ENCODE results near the gene DSCAM. TPM values are rescaled to one million over a fixed set of nuclear protein-coding genes. Genes with fewer than 3 reads are reported as not detected.

DSCAM gene
- total and polyA plus RNA-seq, 2 experiments from 2014 or later = 0.23 to 0.42 TPM

- Histone ChIP-seq H3K36me3 (no peaks in the 10 kb centered on the region), H3K27ac (no peak overlapping the region), H3K4me1 (ENCODE audit: low read depth) (no peaks in the 10 kb centered on the region), H3K27me3 (no peaks in the 10 kb centered on the region), H3K9me3 (ENCODE audit: low read depth) (no peaks in the 10 kb centered on the region), H3K4me3 (no peak overlapping the region)
- no peak for TF ChIP-seq CTCF (IDR thresholded peaks at IDR 0.05; ENCODE audit: low read depth, low read length)
- DNase-seq (ENCODE audit: low read depth in 1 of 2, low spot score in 1 of 2) = no peak
Observed at GRCh38 chr21:40052276-40052675, 794.7 kb downstream of the DSCAM start.

- no peaks in the 10 kb centered on the region for H3K9me3 ChIP-seq (ENCODE audit: low read depth)
- no peaks in the 10 kb centered on the region for H3K27me3 ChIP-seq
- no peaks in the 10 kb centered on the region for H3K36me3 ChIP-seq
- no peak overlapping the region for H3K27ac ChIP-seq
- no peak for TF ChIP-seq CTCF (IDR thresholded peaks at IDR 0.05; ENCODE audit: low read depth, low read length)
- no peak for DNase-seq (ENCODE audit: low read depth in 1 of 2, low spot score in 1 of 2)
- H3K4me3 ChIP-seq = no peak overlapping the region
- H3K4me1 ChIP-seq (ENCODE audit: low read depth) = no peaks in the 10 kb centered on the region
Observed at GRCh38 chr21:40051801-40052200, 795.2 kb downstream of the DSCAM start.

GRCh38 chr21:40049931-40050290 lies 797.0 kb downstream of the DSCAM start:
- Histone ChIP-seq H3K4me1 (ENCODE audit: low read depth) (no peaks in the 10 kb centered on the region), H3K27me3 (no peaks in the 10 kb centered on the region), H3K27ac (no peak overlapping the region), H3K4me3 (no peak overlapping the region), H3K9me3 (ENCODE audit: low read depth) (no peaks in the 10 kb centered on the region), H3K36me3 (no peaks in the 10 kb centered on the region)
- no peak for TF ChIP-seq CTCF (IDR thresholded peaks at IDR 0.05; ENCODE audit: low read depth, low read length)
- no peak for DNase-seq (ENCODE audit: low read depth in 1 of 2, low spot score in 1 of 2)

- no peaks in the 10 kb centered on the region for H3K36me3 ChIP-seq
Observed at GRCh38 chr21:40049031-40049930, 797.7 kb downstream of the DSCAM start.

GRCh38 chr21:40047993-40048730 lies 798.8 kb downstream of the DSCAM start:
- Histone ChIP-seq H3K9me3 (ENCODE audit: low read depth) (no peaks in the 10 kb centered on the region), H3K4me1 (ENCODE audit: low read depth) (no peaks in the 10 kb centered on the region), H3K36me3 (no peaks in the 10 kb centered on the region), H3K27me3 (no peaks in the 10 kb centered on the region), H3K4me3 (no peak overlapping the region), H3K27ac (no peak overlapping the region)
- TF ChIP-seq CTCF (IDR thresholded peaks at IDR 0.05; ENCODE audit: low read depth, low read length) = no peak
- DNase-seq (ENCODE audit: low read depth in 1 of 2, low spot score in 1 of 2) = no peak

More at GRCh38 chr21:40049031-40049930, 797.7 kb downstream of the DSCAM start:
- Histone ChIP-seq H3K4me3 (no peak overlapping the region), H3K9me3 (ENCODE audit: low read depth) (no peaks in the 10 kb centered on the region), H3K27ac (no peak overlapping the region), H3K27me3 (no peaks in the 10 kb centered on the region), H3K4me1 (ENCODE audit: low read depth) (no peaks in the 10 kb centered on the region)
- TF ChIP-seq CTCF (IDR thresholded peaks at IDR 0.05; ENCODE audit: low read depth, low read length) = no peak
- peak in 1 of 2 donors; percentile 19 for DNase-seq (ENCODE audit: low read depth in 1 of 2, low spot score in 1 of 2)
